Ovary (tissue), 9 donors: ENCODE results near the gene DYDC1. TPM values are rescaled to one million over a fixed set of nuclear protein-coding genes. Genes with fewer than 3 reads are reported as not detected.

Experiments
- DNase-seq, 5 donors: peaks; one replicate each; pipeline ENCODE4 v3.0.0-alpha.2; 2019 to 2020
- H3K27ac ChIP-seq, 2 donors: fragments of 200-600 bp; one replicate each; pipeline versions ENCODE4 v1.5.1 to v1.8.0; 2019 to 2022
- H3K27me3 ChIP-seq: fragments of 200-600 bp; one replicate; pipeline ENCODE4 v1.8.0; 2022
- H3K36me3 ChIP-seq: fragments of 200-600 bp; sonication (generic); one replicate; pipeline ENCODE4 v1.5.1; 2019
- H3K4me1 ChIP-seq: one replicate; pipeline ENCODE4 v1.8.1; 2013; ENCODE audit warnings: mild to moderate bottlenecking, moderate library complexity; ENCODE audit not compliant: insufficient read depth
- H3K4me3 ChIP-seq: fragments of 200-600 bp; sonication (generic); one replicate; pipeline ENCODE4 v1.5.1; 2017
- H3K9me3 ChIP-seq, 2 donors: fragments of 200-600 bp in 1 of 2; sonication (generic) in 1 of 2; one replicate each; pipeline versions ENCODE4 v1.5.1 to v1.8.1; 2013 to 2019; ENCODE audit warnings: mild to moderate bottlenecking in 1 of 2, moderate library complexity in 1 of 2
- EP300 ChIP-seq: sonication (generic); formaldehyde crosslinking; IDR thresholded peaks from one replicate; pipeline ENCODE4 v1.6.1; 2017; ENCODE audit warnings: antibody characterized with exemption
- POLR2A ChIP-seq: fragments of 450-650 bp; IDR thresholded peaks from one replicate; pipeline ENCODE4 v1.6.1; 2017; ENCODE audit warnings: antibody characterized with exemption, mild to moderate bottlenecking, moderate library complexity
- WGBS, 3 donors: extraction: QIAGEN DNeasy Blood & Tissue Kit in 1 of 3; methylation state at CpG; one replicate each; pipeline versions ENCODE4 v1.1.5 to v1.1.7; 2013 to 2017; 5-methylcytosine and 5-hydroxymethylcytosine counted together
- intact Hi-C, 4 donors: fragments of 100-400 bp; cut with DNase I; formaldehyde crosslinking; loops; one replicate each; pipeline versions ENCODE4 v1.11.0 to v1.15.1; 2022 to 2023
- polyA plus RNA-seq, 2 donors: library from polyadenylated mRNA; stranded (reverse); fragments of 200-250 nt in 1 of 2; fragments of 350-450 nt in 1 of 2; fragmentation: Illumina TruSeq in 1 of 2; extraction: RNeasy Lipid Tissue Mini Kit (QIAGEN cat#74804) in 1 of 2; gene quantifications; one replicate each; pipeline ENCODE4 v1.2.3, GENCODE V29; 2013 to 2014
- total RNA-seq, 7 donors: library from RNA; depleted of rRNA in 2 of 7; stranded (reverse); fragments of >200 nt in 2 of 7; fragmentation: NEBNext Ultra II Directional in 3 of 7; extraction: Animal tissue kit (Norgen Biotek cat#: 25700) in 3 of 7; gene quantifications; one replicate each; pipeline versions ENCODE4 v1.1.0 to v1.2.4, GENCODE V29; 2016 to 2023
- TF ChIP-seq, protein P1 (sequence below), 3 donors: fragments of 450-650 bp in 2 of 3; fragments of 200-600 bp in 1 of 3; IDR thresholded peaks; one replicate each; pipeline versions ENCODE4 v1.5.1 to v1.8.0; 2016 to 2022; ENCODE audit warnings: antibody characterized with exemption in 3 of 3, mild to moderate bottlenecking in 1 of 3
- donor health status: DM: no; HTN: no; CAD: no; lungs with moderate emphysema.
- donor health status: DM: no; HTN: no; CAD: no.
- donor health status: Bipolar disorder and iron deficiency.
- donor health status: DM: yes; HTN: yes; CAD: no.
- donor health status: DM: no; HTN: no; CAD: no.
- donor health status: DM: yes; HTN: yes; CAD: no.

Gene DYDC1
- total and polyA plus RNA-seq, 9 donors = 0.33 to 3.8 (median 0.72) TPM; not detected in 6

DNA sequence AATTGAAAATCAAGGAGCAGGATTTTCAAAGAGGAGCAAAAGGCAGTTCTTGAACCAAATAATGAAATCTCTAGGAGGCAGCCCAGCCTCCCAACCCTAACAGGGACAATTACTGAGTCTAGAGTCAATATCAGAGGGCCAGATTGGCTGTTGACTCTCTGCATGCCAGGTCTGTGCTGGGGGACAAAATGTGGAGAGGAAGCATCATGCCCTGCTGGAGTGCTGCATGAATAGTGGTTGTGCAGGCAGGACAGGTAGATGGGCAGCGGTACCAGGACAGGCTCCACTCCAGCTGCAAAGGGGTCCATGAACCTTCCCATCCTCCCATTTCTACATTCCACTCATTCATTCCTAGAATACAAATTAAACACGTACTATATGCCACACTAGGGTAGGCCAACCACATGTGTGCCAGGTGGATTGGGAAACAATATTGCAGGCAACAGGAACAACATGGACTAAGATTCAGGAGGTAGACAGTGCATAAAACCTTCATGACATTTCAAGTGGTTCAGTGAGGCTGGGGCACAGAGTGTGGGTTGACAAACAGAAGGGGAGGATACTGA lies 36.7 kb downstream of the DYDC1 start:
- intact Hi-C loops = no loop called here
- WGBS, 3 donors = 90 to 98% (median 90%) methylated on average over 2 of the region's 2 CpGs

DNA sequence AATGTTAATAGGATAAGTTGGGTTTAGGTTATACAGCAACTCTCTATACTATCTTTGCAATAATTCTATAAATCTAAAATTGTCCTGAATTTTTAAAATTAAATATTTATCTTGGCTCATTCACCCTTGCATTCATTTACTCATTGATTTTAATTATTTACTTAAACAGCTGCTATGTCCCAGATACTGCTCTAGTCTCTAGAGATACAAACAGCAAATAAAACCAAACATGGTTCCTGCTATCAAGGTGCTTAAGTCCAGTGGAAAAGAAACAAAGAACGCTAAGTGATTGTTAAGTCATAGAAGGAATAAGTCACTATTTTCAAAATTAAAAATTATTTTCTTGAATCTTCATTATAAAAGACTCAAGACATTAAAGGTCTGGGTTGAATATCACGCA lies 37.2 kb downstream of the DYDC1 start:
- intact Hi-C loops = no loop called here

More for the DNA sequence above, 36.7 kb downstream of the DYDC1 start:
- no peak for TF ChIP-seq POLR2A
- no peak for TF ChIP-seq EP300
- TF ChIP-seq, protein P1, sequence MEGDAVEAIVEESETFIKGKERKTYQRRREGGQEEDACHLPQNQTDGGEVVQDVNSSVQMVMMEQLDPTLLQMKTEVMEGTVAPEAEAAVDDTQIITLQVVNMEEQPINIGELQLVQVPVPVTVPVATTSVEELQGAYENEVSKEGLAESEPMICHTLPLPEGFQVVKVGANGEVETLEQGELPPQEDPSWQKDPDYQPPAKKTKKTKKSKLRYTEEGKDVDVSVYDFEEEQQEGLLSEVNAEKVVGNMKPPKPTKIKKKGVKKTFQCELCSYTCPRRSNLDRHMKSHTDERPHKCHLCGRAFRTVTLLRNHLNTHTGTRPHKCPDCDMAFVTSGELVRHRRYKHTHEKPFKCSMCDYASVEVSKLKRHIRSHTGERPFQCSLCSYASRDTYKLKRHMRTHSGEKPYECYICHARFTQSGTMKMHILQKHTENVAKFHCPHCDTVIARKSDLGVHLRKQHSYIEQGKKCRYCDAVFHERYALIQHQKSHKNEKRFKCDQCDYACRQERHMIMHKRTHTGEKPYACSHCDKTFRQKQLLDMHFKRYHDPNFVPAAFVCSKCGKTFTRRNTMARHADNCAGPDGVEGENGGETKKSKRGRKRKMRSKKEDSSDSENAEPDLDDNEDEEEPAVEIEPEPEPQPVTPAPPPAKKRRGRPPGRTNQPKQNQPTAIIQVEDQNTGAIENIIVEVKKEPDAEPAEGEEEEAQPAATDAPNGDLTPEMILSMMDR (IDR thresholded peaks at IDR 0.05) = no peak
- Histone ChIP-seq H3K4me1 (no peaks in the 10 kb centered on the region), H3K9me3 (no peaks in the 10 kb centered on the region), H3K36me3 (no peaks in the 10 kb centered on the region), H3K27ac (no peak overlapping the region), H3K4me3 (no peak overlapping the region), H3K27me3 (no peaks in the 10 kb centered on the region)
- no peak for DNase-seq

DNA sequence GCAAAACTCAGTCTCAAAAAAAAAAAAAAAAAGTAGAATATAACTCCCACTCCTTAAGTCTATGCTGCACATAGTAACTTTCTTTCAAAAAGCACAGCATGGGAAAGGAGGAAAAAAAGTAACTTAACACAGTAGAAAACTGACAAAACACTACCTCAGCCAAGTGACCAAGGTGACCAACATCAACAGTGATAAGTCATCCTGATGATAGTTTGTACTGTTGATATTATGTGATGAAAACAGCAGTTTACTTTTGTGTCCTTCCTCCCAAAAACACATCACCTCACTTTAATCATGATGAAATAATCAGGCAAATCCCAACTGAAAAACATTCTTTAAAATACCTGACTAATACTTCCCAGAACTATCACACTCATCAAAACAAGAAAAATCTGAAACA lies 37.8 kb downstream of the DYDC1 start:
- no peak for DNase-seq
- Histone ChIP-seq H3K27me3 (no peaks in the 10 kb centered on the region), H3K9me3 (no peaks in the 10 kb centered on the region), H3K36me3 (no peaks in the 10 kb centered on the region), H3K27ac (no peak overlapping the region), H3K4me1 (no peaks in the 10 kb centered on the region), H3K4me3 (no peak overlapping the region)
- TF ChIP-seq POLR2A (no peak), EP300 (no peak)
- TF ChIP-seq, protein P1 (IDR thresholded peaks at IDR 0.05) = no peak
- intact Hi-C loops = no loop called here

More for the DNA sequence above, 37.2 kb downstream of the DYDC1 start:
- 56 to 77% (median 58%) methylated on average over 2 of the region's 2 CpGs for WGBS, 3 donors
- Histone ChIP-seq H3K4me1 (no peaks in the 10 kb centered on the region), H3K36me3 (no peaks in the 10 kb centered on the region), H3K27me3 (no peaks in the 10 kb centered on the region), H3K9me3 (no peaks in the 10 kb centered on the region), H3K4me3 (no peak overlapping the region), H3K27ac (no peak overlapping the region)
- DNase-seq = no peak
- TF ChIP-seq POLR2A (no peak), EP300 (no peak)
- TF ChIP-seq, protein P1 (IDR thresholded peaks at IDR 0.05) = no peak

DNA sequence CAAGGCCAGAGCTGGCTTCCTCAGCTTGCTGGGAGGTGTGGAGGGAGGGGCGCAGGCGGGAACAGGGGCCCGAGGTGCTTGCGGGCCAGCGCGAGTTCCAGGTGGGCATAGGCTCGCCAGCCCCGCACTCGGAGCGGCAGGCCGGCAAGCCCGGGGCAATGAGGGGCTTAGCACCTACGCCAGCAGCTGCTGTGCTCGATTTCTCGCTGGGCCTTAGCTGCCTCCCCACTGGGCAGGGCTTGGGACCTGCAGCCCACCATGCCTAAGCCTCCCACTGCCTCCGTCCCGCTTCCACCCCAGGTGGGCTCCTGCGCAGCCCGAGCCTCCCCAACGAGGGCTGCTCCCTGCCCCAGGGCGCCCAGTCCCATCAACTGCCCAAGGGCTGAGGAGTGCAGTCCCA lies 41.2 kb downstream of the DYDC1 start:
- intact Hi-C loops = no loop called here
- no peak for DNase-seq
- Histone ChIP-seq H3K36me3 (no peaks in the 10 kb centered on the region), H3K4me3 (no peak overlapping the region), H3K27ac (no peak overlapping the region), H3K4me1 (no peaks in the 10 kb centered on the region), H3K27me3 (no peaks in the 10 kb centered on the region), H3K9me3 (no peaks in the 10 kb centered on the region)
- 92 to 97% (median 96%) methylated on average over 11 to 21 of the region's 21 CpGs for WGBS, 3 donors
- TF ChIP-seq, protein P1 (IDR thresholded peaks at IDR 0.05) = no peak
- TF ChIP-seq POLR2A (no peak), EP300 (no peak)
